WTC11 (cell line): ENCODE measurements around the gene GPATCH2. TPM values are rescaled to one million over a fixed set of nuclear protein-coding genes. Genes with fewer than 3 reads are reported as not detected.

ENCODE experiments used
- ATAC-seq: fragments of 200-7000 bp; cut with Tn5 transposase; 2 replicates; pipeline ENCODE4 v1.10.0; 2021; ENCODE audit warnings: mild to moderate bottlenecking, moderate library complexity
- CTCF ChIA-PET: fragments of 300-600 bp; sonication (Branson Sonifier 250); formaldehyde crosslinking; loops from one replicate; lab custom pipeline; 2021; ENCODE audit warnings: antibody characterized with exemption; lab: Charles Lee
- POLR2A ChIA-PET: fragments of 350-600 bp; sonication (Branson Sonifier 250); formaldehyde crosslinking; loops from one replicate; lab custom pipeline; 2021; ENCODE audit warnings: antibody characterized with exemption; lab: Charles Lee
- DNase-seq: peaks from one replicate; pipeline ENCODE4 v3.0.0; 2021; ENCODE audit warnings: low spot score
- H3K27ac Mint-ChIP-seq: 2 replicates; pipeline ENCODE4 v1.8.0; 2021; ENCODE audit warnings: mixed read lengths
- H3K27me3 Mint-ChIP-seq: 2 replicates; pipeline ENCODE4 v1.8.0; 2021; ENCODE audit warnings: low read depth, mild to moderate bottlenecking, moderate library complexity, mixed read lengths
- H3K36me3 Mint-ChIP-seq: 2 replicates; pipeline ENCODE4 v1.8.0; 2021; ENCODE audit warnings: mixed read lengths
- H3K4me1 Mint-ChIP-seq: 2 replicates; pipeline ENCODE4 v1.8.0; 2022; ENCODE audit warnings: mixed read lengths
- H3K4me3 Mint-ChIP-seq: 2 replicates; pipeline ENCODE4 v1.8.0; 2021; ENCODE audit warnings: mild to moderate bottlenecking, moderate library complexity, mixed read lengths
- H3K9me3 Mint-ChIP-seq: 2 replicates; pipeline ENCODE4 v1.8.0; 2021; ENCODE audit warnings: mixed read lengths
- ATF1 ChIP-seq: sonication (generic); formaldehyde crosslinking; IDR thresholded peaks from 2 replicates; pipeline ENCODE4 v1.8.1; 2023; ENCODE audit warnings: mild to moderate bottlenecking, moderate library complexity, missing genetic modification reagents
- CBFB ChIP-seq: sonication (generic); formaldehyde crosslinking; IDR thresholded peaks from 2 replicates; pipeline ENCODE4 v1.8.1; 2022; ENCODE audit warnings: mild to moderate bottlenecking, low read depth, missing genetic modification reagents
- ETV6 ChIP-seq: sonication (generic); formaldehyde crosslinking; IDR thresholded peaks from 2 replicates; pipeline ENCODE4 v1.8.1; 2022; ENCODE audit warnings: mild to moderate bottlenecking, missing genetic modification reagents
- FOXJ3 ChIP-seq: sonication (generic); formaldehyde crosslinking; IDR thresholded peaks from 2 replicates; pipeline ENCODE4 v1.9.0; 2021; ENCODE audit warnings: missing genetic modification reagents, mild to moderate bottlenecking, borderline replicate concordance
- FOXK1 ChIP-seq: sonication (generic); formaldehyde crosslinking; IDR thresholded peaks from 2 replicates; pipeline ENCODE4 v1.8.0; 2022; ENCODE audit warnings: mild to moderate bottlenecking, moderate library complexity, missing genetic modification reagents
- FOXP1 ChIP-seq: sonication (generic); formaldehyde crosslinking; IDR thresholded peaks from 2 replicates; pipeline ENCODE4 v1.8.0; 2022; ENCODE audit warnings: missing genetic modification reagents, mild to moderate bottlenecking, moderate library complexity, borderline replicate concordance
- GTF2I ChIP-seq: fragments of 250-450 bp; sonication (Bioruptor Pico); conservative IDR thresholded peaks from 2 replicates; pipeline ENCODE4 v1.4.0; 2021; ENCODE audit warnings: mild to moderate bottlenecking
- JAZF1 ChIP-seq: fragments of 250-450 bp; sonication (Bioruptor Pico); IDR thresholded peaks from 2 replicates; pipeline ENCODE4 v1.9.0; 2021; ENCODE audit warnings: moderate library complexity, mild to moderate bottlenecking, inconsistent platforms
- JUN ChIP-seq: sonication (generic); formaldehyde crosslinking; IDR thresholded peaks from 2 replicates; pipeline ENCODE4 v1.8.0; 2023; ENCODE audit warnings: mild to moderate bottlenecking, missing genetic modification reagents
- KAT7 ChIP-seq: sonication (generic); formaldehyde crosslinking; IDR thresholded peaks from 2 replicates; pipeline ENCODE4 v1.8.1; 2023; ENCODE audit warnings: missing genetic modification reagents, mild to moderate bottlenecking, borderline replicate concordance
- MYBL2 ChIP-seq: sonication (generic); formaldehyde crosslinking; IDR thresholded peaks from 2 replicates; pipeline ENCODE4 v1.8.1; 2023; ENCODE audit warnings: mild to moderate bottlenecking, moderate library complexity, missing genetic modification reagents
- NFATC4 ChIP-seq: fragments of 250-450 bp; sonication (Bioruptor Pico); IDR thresholded peaks from 2 replicates; pipeline ENCODE4 v1.9.0; 2021; ENCODE audit warnings: mild to moderate bottlenecking
- NFE2L1 ChIP-seq: sonication (generic); formaldehyde crosslinking; IDR thresholded peaks from 2 replicates; pipeline ENCODE4 v1.8.1; 2023; ENCODE audit warnings: missing genetic modification reagents
- PRRX2 ChIP-seq: fragments of 250-450 bp; sonication (Bioruptor Pico); IDR thresholded peaks from 2 replicates; pipeline ENCODE4 v1.8.0; 2021; ENCODE audit warnings: mild to moderate bottlenecking
- SMAD3 ChIP-seq: sonication (generic); formaldehyde crosslinking; IDR thresholded peaks from 2 replicates; pipeline ENCODE4 v1.8.0; 2022; ENCODE audit warnings: missing genetic modification reagents, mild to moderate bottlenecking, borderline replicate concordance
- SMAD4 ChIP-seq: sonication (generic); formaldehyde crosslinking; IDR thresholded peaks from 2 replicates; pipeline ENCODE4 v1.8.0; 2022; ENCODE audit warnings: mild to moderate bottlenecking, missing genetic modification reagents
- SP1 ChIP-seq: sonication (generic); formaldehyde crosslinking; conservative IDR thresholded peaks from 2 replicates; pipeline ENCODE4 v1.8.1; 2022; ENCODE audit warnings: missing genetic modification reagents
- TCF7 ChIP-seq: sonication (generic); formaldehyde crosslinking; IDR thresholded peaks from 2 replicates; pipeline ENCODE4 v1.8.0; 2022; ENCODE audit warnings: mild to moderate bottlenecking, low read depth, missing genetic modification reagents, moderate library complexity
- ZBTB21 ChIP-seq: sonication (generic); formaldehyde crosslinking; IDR thresholded peaks from 2 replicates; pipeline ENCODE4 v1.8.1; 2023; ENCODE audit warnings: mild to moderate bottlenecking, missing genetic modification reagents, borderline replicate concordance
- ZNF121 ChIP-seq: sonication (generic); formaldehyde crosslinking; IDR thresholded peaks from 2 replicates; pipeline ENCODE4 v1.8.0; 2023; ENCODE audit warnings: missing genetic modification reagents
- ZNF317 ChIP-seq: sonication (generic); formaldehyde crosslinking; IDR thresholded peaks from 2 replicates; pipeline ENCODE4 v1.8.1; 2023; ENCODE audit warnings: low read depth, mild to moderate bottlenecking, moderate library complexity, missing genetic modification reagents, borderline replicate concordance
- ZNF423 ChIP-seq: fragments of 250-450 bp; sonication (Bioruptor Pico); IDR thresholded peaks from 2 replicates; pipeline ENCODE4 v2.1.2; 2022; ENCODE audit warnings: mild to moderate bottlenecking, moderate library complexity
- total RNA-seq: library from RNA; stranded (reverse); gene quantifications from 3 replicates; pipeline ENCODE4 v1.2.3, GENCODE V29; 2021
- TF ChIP-seq, protein P1 (sequence below): sonication (generic); formaldehyde crosslinking; IDR thresholded peaks from 2 replicates; pipeline ENCODE4 v1.8.1; 2023; ENCODE audit warnings: mild to moderate bottlenecking, moderate library complexity, missing genetic modification reagents
- TF ChIP-seq, protein P2 (sequence below): sonication (generic); formaldehyde crosslinking; IDR thresholded peaks from 2 replicates; pipeline ENCODE4 v1.8.1; 2023; ENCODE audit warnings: mild to moderate bottlenecking, missing genetic modification reagents, moderate library complexity
- TF ChIP-seq, protein P3 (sequence below): sonication (generic); formaldehyde crosslinking; IDR thresholded peaks from 2 replicates; pipeline ENCODE4 v1.8.1; 2023; ENCODE audit warnings: mild to moderate bottlenecking, missing genetic modification reagents
- TF ChIP-seq, protein P4 (sequence below): sonication (generic); formaldehyde crosslinking; IDR thresholded peaks from 2 replicates; pipeline ENCODE4 v1.8.1; 2022; ENCODE audit warnings: low read depth, mild to moderate bottlenecking, moderate library complexity, missing genetic modification reagents, borderline replicate concordance
- TF ChIP-seq, protein P5 (sequence below): sonication (generic); formaldehyde crosslinking; conservative IDR thresholded peaks from 2 replicates; pipeline ENCODE4 v1.8.1; 2023; ENCODE audit warnings: mild to moderate bottlenecking, low read depth, missing genetic modification reagents, moderate library complexity

The GPATCH2 gene
- total RNA-seq, 1 experiment from 2014 or later: 11.5 TPM

DNA sequence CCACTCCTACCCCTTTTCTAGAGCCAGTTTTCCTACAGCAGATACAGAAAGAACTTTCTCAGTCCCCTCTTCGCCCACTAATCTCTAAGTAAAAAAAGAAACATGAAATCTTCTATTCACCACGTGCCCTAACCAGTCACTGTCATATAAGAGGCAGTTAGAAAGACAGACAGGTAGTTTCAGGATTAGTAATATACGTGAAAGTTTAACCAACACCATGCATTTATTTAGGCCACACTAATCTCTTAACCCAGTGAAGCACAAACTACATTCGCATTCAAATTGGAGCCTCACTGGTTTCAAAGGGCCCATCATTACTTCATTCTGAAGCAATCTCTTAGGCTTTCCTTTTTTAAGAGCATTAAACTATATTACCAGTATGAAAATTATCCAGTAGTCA lies 10.1 kb downstream of the GPATCH2 start (continued):
- TF ChIP-seq, protein P1, sequence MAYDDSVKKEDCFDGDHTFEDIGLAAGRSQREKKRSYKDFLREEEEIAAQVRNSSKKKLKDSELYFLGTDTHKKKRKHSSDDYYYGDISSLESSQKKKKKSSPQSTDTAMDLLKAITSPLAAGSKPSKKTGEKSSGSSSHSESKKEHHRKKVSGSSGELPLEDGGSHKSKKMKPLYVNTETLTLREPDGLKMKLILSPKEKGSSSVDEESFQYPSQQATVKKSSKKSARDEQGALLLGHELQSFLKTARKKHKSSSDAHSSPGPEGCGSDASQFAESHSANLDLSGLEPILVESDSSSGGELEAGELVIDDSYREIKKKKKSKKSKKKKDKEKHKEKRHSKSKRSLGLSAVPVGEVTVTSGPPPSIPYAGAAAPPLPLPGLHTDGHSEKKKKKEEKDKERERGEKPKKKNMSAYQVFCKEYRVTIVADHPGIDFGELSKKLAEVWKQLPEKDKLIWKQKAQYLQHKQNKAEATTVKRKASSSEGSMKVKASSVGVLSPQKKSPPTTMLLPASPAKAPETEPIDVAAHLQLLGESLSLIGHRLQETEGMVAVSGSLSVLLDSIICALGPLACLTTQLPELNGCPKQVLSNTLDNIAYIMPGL (CRISPR knock-in tag): no peak
- TF ChIP-seq FOXP1 (CRISPR knock-in tag): no peak
- TF ChIP-seq JAZF1 (CRISPR knock-in tag): no peak
- TF ChIP-seq FOXJ3: no peak
- TF ChIP-seq ZNF317 (CRISPR knock-in tag): no peak
- TF ChIP-seq ETV6: no peak
- no peak for TF ChIP-seq NFE2L1 (CRISPR knock-in tag)
- no peak for TF ChIP-seq SMAD4 (CRISPR knock-in tag)
- TF ChIP-seq CBFB (CRISPR knock-in tag): no peak
- TF ChIP-seq, protein P2, sequence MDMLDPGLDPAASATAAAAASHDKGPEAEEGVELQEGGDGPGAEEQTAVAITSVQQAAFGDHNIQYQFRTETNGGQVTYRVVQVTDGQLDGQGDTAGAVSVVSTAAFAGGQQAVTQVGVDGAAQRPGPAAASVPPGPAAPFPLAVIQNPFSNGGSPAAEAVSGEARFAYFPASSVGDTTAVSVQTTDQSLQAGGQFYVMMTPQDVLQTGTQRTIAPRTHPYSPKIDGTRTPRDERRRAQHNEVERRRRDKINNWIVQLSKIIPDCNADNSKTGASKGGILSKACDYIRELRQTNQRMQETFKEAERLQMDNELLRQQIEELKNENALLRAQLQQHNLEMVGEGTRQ: no peak
- TF ChIP-seq ZBTB21 (CRISPR knock-in tag): no peak
- TF ChIP-seq NFATC4: no peak
- TF ChIP-seq GTF2I (CRISPR knock-in tag): no peak

DNA sequence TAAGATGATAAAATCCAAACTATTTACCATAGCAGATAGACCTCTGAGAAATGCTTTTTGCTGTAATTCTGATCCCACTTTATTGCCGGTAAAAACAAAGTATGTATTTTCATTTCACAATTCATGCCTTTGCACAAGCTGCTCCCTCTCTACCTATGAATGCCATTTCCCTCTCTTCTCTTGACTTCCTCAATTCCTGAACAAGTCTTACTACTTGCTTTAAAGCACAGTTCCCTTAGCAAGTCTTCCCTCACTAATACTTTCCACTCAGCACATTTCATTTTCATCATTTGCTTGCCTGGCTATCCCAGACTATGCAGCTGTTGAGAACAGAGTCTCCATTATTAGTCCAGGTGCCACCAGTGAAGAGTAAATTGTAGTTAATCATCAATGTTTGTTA lies 13.8 kb downstream of the GPATCH2 start:
- CTCF ChIA-PET: no interaction called here
- peak overlapping the region; percentile 24; the same call in 1 of the 2 replicates for H3K27ac Mint-ChIP-seq
- TF ChIP-seq TCF7 (CRISPR knock-in tag) (no peak), KAT7 (no peak), SMAD3 (CRISPR knock-in tag) (no peak), SP1 (no peak), SMAD4 (CRISPR knock-in tag) (no peak), ATF1 (CRISPR knock-in tag) (no peak), JAZF1 (CRISPR knock-in tag) (no peak), MYBL2 (no peak), NFATC4 (no peak), ZNF423 (CRISPR knock-in tag) (no peak), ZBTB21 (CRISPR knock-in tag) (no peak), PRRX2 (CRISPR knock-in tag) (no peak), FOXK1 (CRISPR knock-in tag) (no peak), ZNF121 (no peak), JUN (no peak)
- TF ChIP-seq, protein P3, sequence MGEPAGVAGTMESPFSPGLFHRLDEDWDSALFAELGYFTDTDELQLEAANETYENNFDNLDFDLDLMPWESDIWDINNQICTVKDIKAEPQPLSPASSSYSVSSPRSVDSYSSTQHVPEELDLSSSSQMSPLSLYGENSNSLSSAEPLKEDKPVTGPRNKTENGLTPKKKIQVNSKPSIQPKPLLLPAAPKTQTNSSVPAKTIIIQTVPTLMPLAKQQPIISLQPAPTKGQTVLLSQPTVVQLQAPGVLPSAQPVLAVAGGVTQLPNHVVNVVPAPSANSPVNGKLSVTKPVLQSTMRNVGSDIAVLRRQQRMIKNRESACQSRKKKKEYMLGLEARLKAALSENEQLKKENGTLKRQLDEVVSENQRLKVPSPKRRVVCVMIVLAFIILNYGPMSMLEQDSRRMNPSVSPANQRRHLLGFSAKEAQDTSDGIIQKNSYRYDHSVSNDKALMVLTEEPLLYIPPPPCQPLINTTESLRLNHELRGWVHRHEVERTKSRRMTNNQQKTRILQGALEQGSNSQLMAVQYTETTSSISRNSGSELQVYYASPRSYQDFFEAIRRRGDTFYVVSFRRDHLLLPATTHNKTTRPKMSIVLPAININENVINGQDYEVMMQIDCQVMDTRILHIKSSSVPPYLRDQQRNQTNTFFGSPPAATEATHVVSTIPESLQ: no peak
- TF ChIP-seq, protein P1 (CRISPR knock-in tag): no peak
- TF ChIP-seq, protein P4, sequence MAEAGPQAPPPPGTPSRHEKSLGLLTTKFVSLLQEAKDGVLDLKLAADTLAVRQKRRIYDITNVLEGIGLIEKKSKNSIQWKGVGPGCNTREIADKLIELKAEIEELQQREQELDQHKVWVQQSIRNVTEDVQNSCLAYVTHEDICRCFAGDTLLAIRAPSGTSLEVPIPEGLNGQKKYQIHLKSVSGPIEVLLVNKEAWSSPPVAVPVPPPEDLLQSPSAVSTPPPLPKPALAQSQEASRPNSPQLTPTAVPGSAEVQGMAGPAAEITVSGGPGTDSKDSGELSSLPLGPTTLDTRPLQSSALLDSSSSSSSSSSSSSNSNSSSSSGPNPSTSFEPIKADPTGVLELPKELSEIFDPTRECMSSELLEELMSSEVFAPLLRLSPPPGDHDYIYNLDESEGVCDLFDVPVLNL (CRISPR knock-in tag): no peak
- TF ChIP-seq, protein P5, sequence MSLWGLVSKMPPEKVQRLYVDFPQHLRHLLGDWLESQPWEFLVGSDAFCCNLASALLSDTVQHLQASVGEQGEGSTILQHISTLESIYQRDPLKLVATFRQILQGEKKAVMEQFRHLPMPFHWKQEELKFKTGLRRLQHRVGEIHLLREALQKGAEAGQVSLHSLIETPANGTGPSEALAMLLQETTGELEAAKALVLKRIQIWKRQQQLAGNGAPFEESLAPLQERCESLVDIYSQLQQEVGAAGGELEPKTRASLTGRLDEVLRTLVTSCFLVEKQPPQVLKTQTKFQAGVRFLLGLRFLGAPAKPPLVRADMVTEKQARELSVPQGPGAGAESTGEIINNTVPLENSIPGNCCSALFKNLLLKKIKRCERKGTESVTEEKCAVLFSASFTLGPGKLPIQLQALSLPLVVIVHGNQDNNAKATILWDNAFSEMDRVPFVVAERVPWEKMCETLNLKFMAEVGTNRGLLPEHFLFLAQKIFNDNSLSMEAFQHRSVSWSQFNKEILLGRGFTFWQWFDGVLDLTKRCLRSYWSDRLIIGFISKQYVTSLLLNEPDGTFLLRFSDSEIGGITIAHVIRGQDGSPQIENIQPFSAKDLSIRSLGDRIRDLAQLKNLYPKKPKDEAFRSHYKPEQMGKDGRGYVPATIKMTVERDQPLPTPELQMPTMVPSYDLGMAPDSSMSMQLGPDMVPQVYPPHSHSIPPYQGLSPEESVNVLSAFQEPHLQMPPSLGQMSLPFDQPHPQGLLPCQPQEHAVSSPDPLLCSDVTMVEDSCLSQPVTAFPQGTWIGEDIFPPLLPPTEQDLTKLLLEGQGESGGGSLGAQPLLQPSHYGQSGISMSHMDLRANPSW: no peak
- H3K9me3 Mint-ChIP-seq: no peaks in the 10 kb centered on the region
- DNase-seq (no peak), ATAC-seq (no peak)
- H3K27me3 Mint-ChIP-seq: no peaks in the 10 kb centered on the region
- POLR2A ChIA-PET: no interaction called here
- no peak overlapping the region for H3K4me3 Mint-ChIP-seq
- H3K4me1 Mint-ChIP-seq: peaks cover 13% of the 10 kb centered on the region
- H3K36me3 Mint-ChIP-seq: peaks cover 9% of the 10 kb centered on the region
